Measurements from ENCODE around the gene CCDC185.

GRCh38 chr1:223402790-223403142, 9.6 kb downstream of the CCDC185 start:
- TF ChIP-seq CTCF (IDR thresholded peaks at IDR 0.05), result no peak
- no peak for TF ChIP-seq POLR2A (IDR thresholded peaks at IDR 0.05)

All from testis (tissue), 2 donors.